A172 (cell line): ENCODE results near the gene GCNT3. TPM values are rescaled to one million over a fixed set of nuclear protein-coding genes. Genes with fewer than 3 reads are reported as not detected.

ENCODE experiments used
- DNase-seq: peaks from one replicate; pipeline ENCODE4 v3.0.0-alpha.2; 2015; ENCODE audit warnings: low spot score
- total RNA-seq: library from RNA; depleted of rRNA; stranded (reverse); fragments of >200 nt; shearing (Covaris generic); gene quantifications from 2 replicates; pipeline ENCODE4 v1.2.3, GENCODE V29; 2014; rRNA removed

GCNT3 gene
- total RNA-seq: 1.5 and 2.6 TPM in 2 replicates

- peak; percentile 34 for DNase-seq
Observed at GRCh38 chr15:59611276-59612260, at the start of gene GCNT3. TSS of gene GCNT3 (plus strand) at chr15:59611783. CDS start at chr15:59618239, 6,456 bp downstream.

- no peak for DNase-seq
Observed at GRCh38 chr15:59562448-59563186, 49.0 kb upstream of the GCNT3 start.

- DNase-seq: no peak
Observed at GRCh38 chr15:59565299-59565698, 46.3 kb upstream of the GCNT3 start.

GRCh38 chr15:59567324-59567723 is 44.3 kb upstream of the GCNT3 start:
- DNase-seq: no peak

GRCh38 chr15:59569477-59569876 is 42.1 kb upstream of the GCNT3 start:
- DNase-seq: no peak

GRCh38 chr15:59570315-59570714 is 41.3 kb upstream of the GCNT3 start:
- no peak for DNase-seq

- no peak for DNase-seq
Observed at GRCh38 chr15:59571606-59572005, 40.0 kb upstream of the GCNT3 start.

- no peak for DNase-seq
Observed at GRCh38 chr15:59583088-59583487, 28.5 kb upstream of the GCNT3 start.

- DNase-seq: no peak
Observed at GRCh38 chr15:59587085-59587826, 24.3 kb upstream of the GCNT3 start.

GRCh38 chr15:59590027-59590426 is 21.6 kb upstream of the GCNT3 start:
- DNase-seq: no peak

- no peak for DNase-seq
Observed at GRCh38 chr15:59591356-59591755, 20.2 kb upstream of the GCNT3 start.

GRCh38 chr15:59594493-59594942 is 17.1 kb upstream of the GCNT3 start:
- DNase-seq: peak; percentile 25

GRCh38 chr15:59594991-59595390 is 16.6 kb upstream of the GCNT3 start:
- no peak for DNase-seq

GRCh38 chr15:59595434-59595915 is 16.1 kb upstream of the GCNT3 start:
- DNase-seq: no peak

- DNase-seq: no peak
Observed at GRCh38 chr15:59596640-59597039, 14.9 kb upstream of the GCNT3 start.

GRCh38 chr15:59598461-59598860 is 13.1 kb upstream of the GCNT3 start:
- no peak for DNase-seq

GRCh38 chr15:59605994-59606393 is 5.6 kb upstream of the GCNT3 start:
- no peak for DNase-seq

GRCh38 chr15:59609730-59610712 is 1.6 kb upstream of the GCNT3 start:
- DNase-seq: no peak

GRCh38 chr15:59614153-59614552 is 2.6 kb downstream of the GCNT3 start:
- DNase-seq: no peak

GRCh38 chr15:59615661-59616060 is 4.1 kb downstream of the GCNT3 start:
- DNase-seq: no peak
